AG09319 (cell line): ENCODE results near the gene DRGX.

Experiments
- DNase-seq: peaks from one replicate; pipeline ENCODE4 v3.0.0-alpha.2; 2010; ENCODE audit warnings: low read depth; ENCODE audit errors: extremely low read depth
- CTCF ChIP-seq: IDR thresholded peaks from 2 replicates; pipeline ENCODE4 v1.5.1; 2011; ENCODE audit warnings: low read depth, mild to moderate bottlenecking, inconsistent platforms, low read length, moderate library complexity

Gene DRGX

GRCh38 chr10:49387071-49387470 lies 8.8 kb downstream of the DRGX start:
- peak; percentile 57 for DNase-seq
- TF ChIP-seq CTCF = no peak

GRCh38 chr10:49385939-49386922 lies 9.7 kb downstream of the DRGX start:
- no peak for TF ChIP-seq CTCF
- no peak for DNase-seq

- TF ChIP-seq CTCF = no peak
- no peak for DNase-seq
Observed at GRCh38 chr10:49384268-49384953, 11.5 kb downstream of the DRGX start.

GRCh38 chr10:49383853-49384252 lies 12.0 kb downstream of the DRGX start:
- DNase-seq = no peak
- TF ChIP-seq CTCF = no peak

- DNase-seq = no peak
- TF ChIP-seq CTCF = no peak
Observed at GRCh38 chr10:49382826-49383225, 13.1 kb downstream of the DRGX start.

GRCh38 chr10:49382226-49382625 lies 13.7 kb downstream of the DRGX start:
- TF ChIP-seq CTCF = no peak

GRCh38 chr10:49381111-49381900 lies 14.6 kb downstream of the DRGX start:
- TF ChIP-seq CTCF = no peak
- DNase-seq = no peak

More at GRCh38 chr10:49382226-49382625, 13.7 kb downstream of the DRGX start:
- no peak for DNase-seq
